HG03280 (cell line): ENCODE measurements around the gene TBC1D16.
"Not testable (repeated sequence)": the region's sequence is repeated elsewhere in the genome, so short reads cannot be mapped to it uniquely, and the experiment has no call there.

ENCODE experiments used
- ATAC-seq: cut with Tn5 transposase; IDR thresholded peaks from one replicate; pipeline ENCODE4 v1.9.1; 2021; ENCODE audit warnings: mild to moderate bottlenecking, moderate library complexity; ENCODE audit not compliant: unreplicated experiment

TBC1D16 gene

GRCh38 chr17:79897243-79898063, 138.2 kb downstream of the TBC1D16 start:
- no peak for ATAC-seq

DNA sequence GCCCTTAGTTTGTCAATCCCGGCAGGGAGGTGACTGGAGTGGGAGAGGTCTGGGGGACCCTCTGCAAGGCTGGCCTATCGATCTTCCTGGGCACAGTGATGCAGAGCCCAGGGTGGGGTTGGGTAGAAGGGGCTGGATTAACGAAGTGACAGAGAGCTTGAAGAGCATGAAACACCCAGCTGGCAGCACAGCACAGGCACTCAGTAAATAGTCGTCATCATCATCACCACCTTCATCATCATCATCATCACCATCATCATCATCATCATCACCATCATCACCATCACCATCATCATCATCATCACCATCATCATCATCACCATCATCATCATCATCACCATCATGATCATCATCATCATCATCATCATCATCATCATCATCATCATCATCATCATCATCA, 142.2 kb downstream of the TBC1D16 start:
- ATAC-seq, result not testable (repeated sequence)

DNA sequence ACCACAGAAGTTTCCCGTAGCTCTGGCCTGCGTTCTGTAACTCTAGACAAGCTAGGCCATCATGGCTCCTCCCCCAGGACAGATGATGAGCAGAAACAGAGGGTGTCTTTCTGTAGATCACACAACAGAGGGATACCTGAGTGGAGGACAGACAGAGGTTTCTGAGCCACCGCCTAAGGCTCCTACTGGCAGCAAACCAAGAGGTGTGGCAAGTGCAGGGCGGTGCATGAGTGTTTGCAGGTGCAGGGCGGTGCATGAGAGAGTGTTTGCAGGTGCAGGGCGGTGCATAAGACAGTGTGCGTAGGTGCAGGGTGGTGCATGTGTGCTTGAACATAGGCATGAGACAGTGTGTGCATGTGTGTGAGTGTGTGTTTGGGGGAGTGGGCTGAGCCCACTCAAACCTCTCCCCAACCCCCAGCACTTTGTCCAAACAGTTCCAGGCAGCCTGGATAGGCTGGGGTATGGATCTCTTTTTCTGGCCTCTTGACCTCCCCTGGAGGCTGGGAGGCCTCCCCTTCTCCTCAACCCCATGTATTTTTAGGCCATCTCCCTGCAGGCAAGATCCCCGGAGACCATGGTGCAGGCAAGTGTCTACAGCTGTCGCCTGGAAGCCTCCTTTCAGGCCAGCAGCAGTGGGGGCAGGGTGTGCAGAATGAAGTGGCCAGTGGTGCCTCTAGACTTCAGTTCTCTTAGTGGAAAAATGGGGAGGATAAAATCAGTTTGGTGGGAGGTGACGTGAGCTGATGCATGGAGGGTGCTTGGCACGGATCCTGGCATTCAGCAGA, 143.0 kb downstream of the TBC1D16 start:
- ATAC-seq, result no peak

DNA sequence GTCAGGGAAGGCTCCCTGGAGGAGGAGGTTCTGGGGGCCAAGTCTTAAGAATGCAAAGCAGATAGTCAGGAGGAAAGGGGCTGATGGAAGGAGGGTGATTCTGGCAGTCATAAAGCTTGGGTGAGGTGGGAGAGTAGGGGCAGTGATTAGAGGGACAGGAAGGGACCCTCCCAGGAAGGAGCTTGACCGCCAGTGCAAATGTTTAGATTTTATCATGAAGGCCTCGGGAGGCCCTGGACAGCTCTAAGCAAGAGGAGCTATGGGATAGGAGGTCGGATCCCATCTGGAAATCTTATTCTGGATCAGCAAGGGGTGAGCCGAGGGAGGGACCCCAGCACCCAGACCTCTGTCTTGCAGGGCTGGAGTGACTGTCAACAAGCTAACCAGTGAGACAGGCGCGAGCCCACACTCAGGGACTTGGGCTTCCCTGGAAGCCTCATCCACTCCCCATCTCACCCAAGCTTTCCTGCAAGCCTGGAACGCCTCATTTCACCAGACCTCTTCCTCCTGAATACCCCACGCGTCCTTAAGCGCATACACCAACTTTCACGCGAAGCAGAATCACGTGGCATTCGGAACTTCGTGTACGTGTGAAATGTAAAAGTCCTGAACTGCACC, 144.4 kb downstream of the TBC1D16 start:
- ATAC-seq, result no peak

- no peak for ATAC-seq
Measured at GRCh38 chr17:79890706-79891105, 145.0 kb downstream of the TBC1D16 start.

DNA sequence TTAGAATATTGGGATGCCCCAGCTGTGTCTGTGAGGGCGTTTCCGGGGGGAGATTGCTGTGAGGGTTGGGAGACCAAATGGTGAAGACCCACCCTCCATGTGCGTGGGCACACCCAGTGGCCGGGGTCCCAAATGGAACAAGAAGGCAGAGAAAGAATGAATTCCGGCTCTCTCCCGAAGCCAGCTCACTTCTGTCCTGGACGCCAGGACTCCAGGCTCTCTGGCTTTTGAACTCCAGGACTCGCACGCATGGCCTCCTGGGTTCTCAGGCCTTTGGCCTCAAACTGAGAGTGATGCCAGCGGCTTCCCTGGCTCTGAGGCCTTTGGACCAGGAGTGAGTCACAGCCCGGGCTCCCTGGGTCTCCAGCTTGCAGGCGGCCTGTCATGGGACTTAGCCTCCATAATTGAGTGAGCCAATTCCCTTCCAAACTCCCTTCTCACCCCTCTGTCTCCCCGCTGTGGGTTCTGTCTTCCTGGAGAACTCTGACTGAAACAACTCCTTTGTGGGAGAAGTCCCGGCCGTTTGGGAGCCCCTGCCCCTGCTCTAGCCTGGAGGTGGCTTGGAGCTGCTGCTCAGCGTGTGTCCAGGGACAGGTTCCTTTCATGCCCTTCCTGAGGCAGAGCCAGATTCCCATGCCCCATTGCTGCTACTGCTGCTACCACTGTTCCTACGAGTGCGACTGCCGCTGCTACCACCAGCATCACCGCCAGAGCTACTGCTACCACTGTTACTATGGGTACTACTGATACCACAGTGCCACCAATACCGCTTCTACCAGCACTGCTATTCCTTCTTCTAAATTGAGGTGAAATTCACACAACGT, 146.6 kb downstream of the TBC1D16 start:
- ATAC-seq, result no peak

DNA sequence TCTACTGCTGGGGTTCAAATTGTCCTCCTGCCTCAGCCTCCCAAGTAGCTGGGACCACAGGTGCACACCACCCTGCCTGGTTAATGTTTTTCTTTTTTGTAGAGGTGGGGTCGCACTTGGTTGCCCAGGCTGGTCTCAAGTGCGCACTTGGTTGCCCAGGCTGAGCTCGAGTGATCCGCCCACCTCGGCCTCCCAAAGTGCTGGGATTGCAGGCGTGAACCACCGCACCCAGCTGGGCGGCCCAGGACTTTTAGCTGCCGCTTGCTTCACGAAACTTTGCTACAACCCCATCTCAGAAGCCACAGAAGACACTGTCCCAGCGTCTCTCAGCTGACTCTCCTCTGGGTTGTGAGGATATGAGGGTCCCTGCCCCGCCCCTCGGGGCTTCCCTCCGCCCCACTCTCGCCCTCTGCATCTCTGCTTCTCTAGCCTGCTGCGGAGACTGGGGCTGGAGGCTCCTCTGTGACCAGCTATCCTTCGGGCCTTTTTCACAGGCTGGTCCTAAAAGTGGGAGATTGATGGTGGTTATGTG, 147.6 kb downstream of the TBC1D16 start:
- ATAC-seq, result no peak

DNA sequence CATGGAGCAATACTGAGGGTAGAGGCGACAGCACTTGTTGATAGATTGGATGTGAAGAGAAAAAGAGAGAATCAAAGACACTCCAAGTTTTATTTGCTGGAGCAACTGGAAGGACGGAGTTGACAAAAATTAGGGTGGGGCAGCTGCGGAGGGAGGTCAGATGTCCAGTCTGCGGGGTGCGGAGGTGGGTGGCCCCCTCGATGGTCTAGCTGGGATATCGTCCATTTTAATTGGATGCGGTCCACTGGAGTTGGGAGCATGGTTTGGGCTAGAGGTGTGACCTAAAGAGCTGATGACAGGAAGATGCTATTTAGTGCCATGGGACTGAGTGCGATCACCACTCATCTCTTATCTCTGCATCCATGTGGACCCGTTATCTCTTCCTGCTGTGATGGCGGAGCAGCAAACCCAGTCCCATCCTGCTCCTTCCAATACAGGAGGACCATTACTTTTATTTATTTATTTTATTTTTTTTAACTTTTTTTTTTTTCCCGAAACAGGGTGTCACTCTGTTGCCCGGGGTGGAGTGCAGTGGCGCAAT, 148.2 kb downstream of the TBC1D16 start:
- no peak for ATAC-seq

- no peak for ATAC-seq
Measured at GRCh38 chr17:79883202-79883601, 152.5 kb downstream of the TBC1D16 start.
